Left ventricle myocardium inferior (tissue), 1 donor: ENCODE results near the gene FBXW12. TPM values are rescaled to one million over a fixed set of nuclear protein-coding genes. Genes with fewer than 3 reads are reported as not detected.

Experiments
- DNase-seq: peaks from one replicate; pipeline ENCODE4 v3.0.0-alpha.2; 2020
- H3K27ac ChIP-seq: fragments of 200-600 bp; replicated peaks from 2 replicates; pipeline ENCODE4 v1.8.0; 2021
- H3K27me3 ChIP-seq: fragments of 200-600 bp; 2 replicates; pipeline ENCODE4 v1.8.0; 2021; ENCODE audit warnings: low read depth
- H3K36me3 ChIP-seq: fragments of 200-600 bp; 2 replicates; pipeline ENCODE4 v1.8.0; 2021
- H3K4me1 ChIP-seq: fragments of 200-600 bp; 2 replicates; pipeline ENCODE4 v1.8.0; 2021
- H3K4me3 ChIP-seq: fragments of 200-600 bp; 2 replicates; pipeline ENCODE4 v1.8.0; 2021; ENCODE audit warnings: mild to moderate bottlenecking, moderate library complexity
- H3K9me3 ChIP-seq: fragments of 200-600 bp; replicated peaks from 2 replicates; pipeline ENCODE4 v1.8.0; 2021
- intact Hi-C: fragments of 100-400 bp; cut with micrococcal nuclease; formaldehyde crosslinking; loops from one replicate; pipeline ENCODE4 v1.11.0; 2022
- total RNA-seq: library from RNA; stranded (reverse); fragmentation: NEBNext Ultra II Directional; extraction: Animal tissue kit (Norgen Biotek cat#: 25700); gene quantifications from one replicate; pipeline ENCODE4 v1.2.1, GENCODE V29; 2021
- TF ChIP-seq, protein P1 (sequence below): fragments of 200-600 bp; IDR thresholded peaks from 2 replicates; pipeline ENCODE4 v1.8.0; 2021; ENCODE audit warnings: antibody characterized with exemption, mild to moderate bottlenecking, borderline replicate concordance
- donor health status: DM: no; HTN: yes; CAD: no; lungs with severe emphysema.

The FBXW12 gene
- total RNA-seq, 1 donor from 2014 or later = not detected

DNA sequence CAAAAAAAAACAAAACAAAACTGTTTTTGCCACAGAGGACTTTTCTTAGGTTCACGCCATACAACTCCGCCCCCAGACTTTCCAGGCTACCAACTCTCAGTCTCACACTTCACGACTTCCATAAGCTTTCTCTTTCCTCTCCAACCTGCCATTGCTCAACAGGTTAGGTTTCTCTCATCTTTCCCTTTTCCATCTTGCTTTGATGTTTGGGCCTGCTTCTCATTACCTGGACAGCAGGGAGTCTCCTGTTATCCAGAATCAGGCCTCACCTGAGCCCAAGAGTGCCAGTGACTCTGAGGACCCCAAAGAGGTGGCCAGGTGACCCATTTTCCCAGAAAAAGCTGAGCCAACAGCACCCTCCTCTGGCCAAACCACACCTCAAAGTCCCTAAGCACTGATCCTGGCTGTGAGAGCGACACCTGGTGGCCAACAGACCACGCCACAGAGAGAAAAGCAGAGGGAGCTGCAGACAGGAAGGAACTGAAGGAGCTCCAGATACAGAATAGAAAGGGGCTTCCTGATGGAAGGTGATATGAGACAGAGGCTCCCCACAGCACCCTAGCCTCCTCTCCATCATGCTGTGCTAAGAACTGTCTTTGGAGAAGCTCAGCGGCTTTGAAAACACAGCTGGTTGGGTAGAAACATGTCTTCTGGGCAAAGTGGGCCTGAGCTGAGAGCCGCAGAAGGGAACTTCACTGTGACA is 63.9 kb downstream of the FBXW12 start:
- peaks cover 15% of the 10 kb centered on the region for H3K36me3 ChIP-seq
- H3K4me3 ChIP-seq = no peak overlapping the region
- H3K4me1 ChIP-seq = peaks cover 39% of the 10 kb centered on the region
- TF ChIP-seq, protein P1, sequence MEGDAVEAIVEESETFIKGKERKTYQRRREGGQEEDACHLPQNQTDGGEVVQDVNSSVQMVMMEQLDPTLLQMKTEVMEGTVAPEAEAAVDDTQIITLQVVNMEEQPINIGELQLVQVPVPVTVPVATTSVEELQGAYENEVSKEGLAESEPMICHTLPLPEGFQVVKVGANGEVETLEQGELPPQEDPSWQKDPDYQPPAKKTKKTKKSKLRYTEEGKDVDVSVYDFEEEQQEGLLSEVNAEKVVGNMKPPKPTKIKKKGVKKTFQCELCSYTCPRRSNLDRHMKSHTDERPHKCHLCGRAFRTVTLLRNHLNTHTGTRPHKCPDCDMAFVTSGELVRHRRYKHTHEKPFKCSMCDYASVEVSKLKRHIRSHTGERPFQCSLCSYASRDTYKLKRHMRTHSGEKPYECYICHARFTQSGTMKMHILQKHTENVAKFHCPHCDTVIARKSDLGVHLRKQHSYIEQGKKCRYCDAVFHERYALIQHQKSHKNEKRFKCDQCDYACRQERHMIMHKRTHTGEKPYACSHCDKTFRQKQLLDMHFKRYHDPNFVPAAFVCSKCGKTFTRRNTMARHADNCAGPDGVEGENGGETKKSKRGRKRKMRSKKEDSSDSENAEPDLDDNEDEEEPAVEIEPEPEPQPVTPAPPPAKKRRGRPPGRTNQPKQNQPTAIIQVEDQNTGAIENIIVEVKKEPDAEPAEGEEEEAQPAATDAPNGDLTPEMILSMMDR = peak; percentile 100
- H3K9me3 ChIP-seq = no peaks in the 10 kb centered on the region
- peak; percentile 87 for DNase-seq
- intact Hi-C loops = loop anchor here (5.0 to 10.0 kb wide), 2 partner anchors 34 to 161 kb away; no protein-coding TSS in a partner anchor
- no peaks in the 10 kb centered on the region for H3K27me3 ChIP-seq
- no peak overlapping the region for H3K27ac ChIP-seq

DNA sequence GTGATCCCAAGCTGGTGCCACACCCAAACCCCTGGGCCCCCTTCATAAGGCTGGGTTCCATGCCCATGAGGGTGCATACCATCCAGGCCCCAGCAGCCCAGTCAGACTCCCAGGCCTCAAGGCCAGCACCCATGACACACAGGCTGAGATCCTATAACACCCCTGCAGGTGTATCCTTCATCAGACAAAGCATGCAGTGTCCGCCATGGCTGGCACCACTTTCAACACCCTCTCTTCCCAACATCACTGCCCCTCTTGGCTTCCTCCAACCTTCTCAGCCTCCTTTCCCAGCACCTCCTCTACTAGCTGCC is 64.4 kb downstream of the FBXW12 start:
- TF ChIP-seq, protein P1 = no peak
- Histone ChIP-seq H3K36me3 (peaks cover 16% of the 10 kb centered on the region), H3K9me3 (no peaks in the 10 kb centered on the region), H3K4me1 (peaks cover 45% of the 10 kb centered on the region), H3K27ac (no peak overlapping the region), H3K4me3 (no peak overlapping the region), H3K27me3 (no peaks in the 10 kb centered on the region)
- intact Hi-C loops = loop anchor here (5.0 to 10.0 kb wide), 2 partner anchors 34 to 162 kb away; no protein-coding TSS in a partner anchor
- no peak for DNase-seq

DNA sequence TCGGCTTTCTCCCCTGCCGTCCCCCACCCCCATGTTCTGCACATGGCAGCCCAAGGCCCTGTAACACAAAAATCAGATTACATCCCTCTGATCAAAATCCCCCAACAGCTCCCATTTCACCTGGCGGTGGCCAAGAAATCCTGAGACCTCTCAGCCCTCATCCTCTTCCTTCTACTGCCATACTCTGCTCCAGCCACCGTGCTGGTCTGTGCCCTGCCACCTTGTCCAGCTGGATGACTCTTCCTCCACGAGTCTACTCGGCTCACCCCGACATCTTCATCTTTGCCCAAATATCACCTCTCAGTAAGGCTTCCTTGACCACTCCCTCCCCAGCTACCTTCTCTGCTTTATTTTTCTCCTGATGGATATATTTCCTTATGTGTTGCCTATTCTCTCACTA is 64.8 kb downstream of the FBXW12 start:
- H3K9me3 ChIP-seq = no peaks in the 10 kb centered on the region
- DNase-seq = no peak
- no peak overlapping the region for H3K4me3 ChIP-seq
- H3K27me3 ChIP-seq = no peaks in the 10 kb centered on the region
- intact Hi-C loops = loop anchor here (5.0 to 10.0 kb wide), 2 partner anchors 35 to 162 kb away; no protein-coding TSS in a partner anchor
- no peak overlapping the region for H3K27ac ChIP-seq
- peaks cover 18% of the 10 kb centered on the region for H3K36me3 ChIP-seq
- H3K4me1 ChIP-seq = peaks cover 49% of the 10 kb centered on the region
- TF ChIP-seq, protein P1 = no peak

DNA sequence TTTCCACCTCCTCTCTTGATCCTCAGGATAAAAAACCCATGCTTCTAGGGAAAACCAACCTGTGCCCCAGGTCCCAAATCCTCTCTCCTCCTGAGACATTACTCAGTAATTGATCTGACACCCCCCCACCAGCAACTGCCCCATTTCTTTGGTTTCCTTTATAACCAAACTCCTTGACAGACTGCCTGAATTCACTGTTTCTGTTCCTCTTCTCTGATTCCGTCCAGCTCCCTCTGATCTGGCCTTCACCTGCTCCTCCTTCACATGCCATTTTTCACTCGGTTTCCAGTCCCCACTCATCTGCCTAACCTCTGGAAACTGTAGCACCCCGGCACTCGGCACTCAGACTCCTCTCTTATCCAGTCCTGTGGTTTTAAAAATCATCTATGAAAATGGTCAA is 65.8 kb downstream of the FBXW12 start:
- TF ChIP-seq, protein P1 = no peak
- Histone ChIP-seq H3K27ac (no peak overlapping the region), H3K36me3 (peaks cover 17% of the 10 kb centered on the region), H3K27me3 (no peaks in the 10 kb centered on the region), H3K4me3 (no peak overlapping the region), H3K9me3 (no peaks in the 10 kb centered on the region), H3K4me1 (peaks cover 55% of the 10 kb centered on the region)
- no peak for DNase-seq
- intact Hi-C loops = loop anchor here (5.0 to 10.0 kb wide), 2 partner anchors 36 to 163 kb away; no protein-coding TSS in a partner anchor

DNA sequence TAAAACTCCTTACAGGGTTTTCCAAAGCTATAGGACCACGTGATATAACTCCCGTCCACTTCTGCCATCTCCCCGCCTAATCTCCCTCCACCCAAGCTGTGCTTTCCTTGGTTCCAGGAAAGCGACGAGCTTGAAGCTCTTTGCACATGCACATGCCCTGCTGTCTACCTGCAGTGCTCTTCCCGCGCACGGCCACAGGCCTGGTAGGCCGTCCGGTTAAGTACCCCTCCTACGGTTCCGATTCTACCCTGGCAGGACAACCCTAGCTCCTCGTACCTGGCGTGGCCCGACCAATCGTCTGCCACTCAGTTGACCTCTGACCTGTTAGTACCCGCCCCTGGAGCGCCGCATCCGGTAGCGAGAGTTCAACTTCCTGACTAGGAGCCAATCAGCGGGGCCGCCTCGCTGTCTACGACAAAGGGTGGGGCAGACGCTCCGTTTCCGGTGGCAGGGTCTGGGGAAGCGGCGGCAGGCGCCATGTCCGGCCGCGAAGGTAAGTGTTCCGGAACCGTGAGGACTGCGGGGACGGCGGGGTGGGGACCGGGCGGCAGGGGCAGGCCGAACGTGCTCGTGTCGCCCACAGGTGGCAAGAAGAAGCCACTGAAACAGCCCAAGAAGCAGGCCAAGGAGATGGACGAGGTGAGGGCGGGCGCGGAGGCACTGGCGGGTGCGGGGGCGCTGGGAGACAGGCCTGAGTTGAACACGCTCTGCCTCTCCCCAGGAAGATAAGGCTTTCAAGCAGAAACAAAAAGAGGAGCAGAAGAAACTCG is 68.0 kb downstream of the FBXW12 start, which contains the start of the genes CCDC51 and TMA7:
TSS of gene CCDC51 (minus strand) at position 300 of the 770 bp plus-strand sequence. CDS start 4,991 bp downstream, outside the sequence.
TSS of gene TMA7 (plus strand) at position 438 of the 770 bp plus-strand sequence. CDS start at position 478, 40 bp downstream.
- no peaks in the 10 kb centered on the region for H3K27me3 ChIP-seq
- DNase-seq = peak; percentile 99
- H3K36me3 ChIP-seq = peaks cover 33% of the 10 kb centered on the region
- peak within 1 kb of the TSS; percentile 90 for H3K27ac ChIP-seq
- intact Hi-C loops = loop anchor here (5.0 to 10.0 kb wide), 2 partner anchors 38 to 165 kb away; no protein-coding TSS in a partner anchor
- H3K4me3 ChIP-seq = peak within 1 kb of the TSS; percentile 75
- H3K4me1 ChIP-seq = peaks cover 38% of the 10 kb centered on the region
- no peaks in the 10 kb centered on the region for H3K9me3 ChIP-seq
- TF ChIP-seq, protein P1 = no peak
